ENCODE results near the gene DALRD3. TPM values are rescaled to one million over a fixed set of nuclear protein-coding genes. Genes with fewer than 3 reads are reported as not detected.
A peak's percentile ranks its signal among the peaks of the same experiment; 100 is the strongest.

DALRD3 gene
- total RNA-seq, 4 donors from 2014 or later: 12.4 to 31.5 (median 20.1) TPM

GRCh38 chr3:49035281-49035680 is 16.9 kb upstream of the DALRD3 start:
- Histone ChIP-seq H3K36me3 (peaks cover 32 to 100% (median 86%) of the 10 kb centered on the region in 4 donors), H3K27me3 (no peaks in the 10 kb centered on the region), H3K4me3 (no peak overlapping the region), H3K4me1 (peaks cover 0 to 6% (median 3%) of the 10 kb centered on the region in 4 donors), H3K27ac (replicated peaks in 1 of 4) (no peak overlapping the region), H3K9me3 (no peaks in the 10 kb centered on the region)
- no peak for TF ChIP-seq POLR2A (IDR thresholded peaks at IDR 0.05; ENCODE audit: low read depth)
- TF ChIP-seq POLR2AphosphoS5 (IDR thresholded peaks at IDR 0.05): no peak
- no peak for TF ChIP-seq EP300 (IDR thresholded peaks at IDR 0.05)
- no peak for TF ChIP-seq CTCF (IDR thresholded peaks at IDR 0.05)
- DNase-seq (ENCODE audit: extremely low spot score): no peak
- intact Hi-C loops (cut with DNase I): no loop called here
- WGBS: 93% methylated on average over 3 of the region's 3 CpGs

GRCh38 chr3:49034650-49035049 is 16.3 kb upstream of the DALRD3 start:
- no peak overlapping the region for H3K4me3 ChIP-seq
- no peak for DNase-seq (ENCODE audit: extremely low spot score)
- no peaks in the 10 kb centered on the region for H3K9me3 ChIP-seq
- 97% methylated on average over 2 of the region's 2 CpGs for WGBS
- H3K4me1 ChIP-seq: peaks cover 0 to 8% (median under 1%) of the 10 kb centered on the region in 4 donors
- H3K36me3 ChIP-seq: peaks cover 32 to 100% (median 86%) of the 10 kb centered on the region in 4 donors
- no peaks in the 10 kb centered on the region for H3K27me3 ChIP-seq
- TF ChIP-seq EP300 (IDR thresholded peaks at IDR 0.05): no peak
- no peak for TF ChIP-seq CTCF (IDR thresholded peaks at IDR 0.05)
- TF ChIP-seq POLR2AphosphoS5 (IDR thresholded peaks at IDR 0.05): no peak
- no peak for TF ChIP-seq POLR2A (IDR thresholded peaks at IDR 0.05; ENCODE audit: low read depth)
- intact Hi-C loops (cut with DNase I): loop anchor here (5.0 kb wide), 1 partner anchor 58 kb away; the partner anchor contains the start of gene QRICH1
- H3K27ac ChIP-seq (replicated peaks in 1 of 4): no peak overlapping the region

- no peaks in the 10 kb centered on the region for H3K27me3 ChIP-seq
- peaks cover 32 to 81% (median 75%) of the 10 kb centered on the region in 4 donors for H3K36me3 ChIP-seq
- no peak for TF ChIP-seq EP300 (IDR thresholded peaks at IDR 0.05)
- no peak for TF ChIP-seq POLR2AphosphoS5 (IDR thresholded peaks at IDR 0.05)
- TF ChIP-seq CTCF (IDR thresholded peaks at IDR 0.05): no peak
- TF ChIP-seq POLR2A (IDR thresholded peaks at IDR 0.05; ENCODE audit: low read depth): no peak
- intact Hi-C loops (cut with DNase I): loop anchor here (5.0 kb wide), 1 partner anchor 60 kb away; the partner anchor contains the start of gene QRICH1
- no peak overlapping the region for H3K27ac ChIP-seq (replicated peaks in 1 of 4)
- 87% methylated on average over 5 of the region's 6 CpGs for WGBS
- H3K4me3 ChIP-seq: no peak overlapping the region
- H3K4me1 ChIP-seq: peaks cover 12 to 25% (median 14%) of the 10 kb centered on the region in 4 donors
- no peaks in the 10 kb centered on the region for H3K9me3 ChIP-seq
- DNase-seq (ENCODE audit: extremely low spot score): no peak
Observed at GRCh38 chr3:49032646-49033304, 14.4 kb upstream of the DALRD3 start.

DNA sequence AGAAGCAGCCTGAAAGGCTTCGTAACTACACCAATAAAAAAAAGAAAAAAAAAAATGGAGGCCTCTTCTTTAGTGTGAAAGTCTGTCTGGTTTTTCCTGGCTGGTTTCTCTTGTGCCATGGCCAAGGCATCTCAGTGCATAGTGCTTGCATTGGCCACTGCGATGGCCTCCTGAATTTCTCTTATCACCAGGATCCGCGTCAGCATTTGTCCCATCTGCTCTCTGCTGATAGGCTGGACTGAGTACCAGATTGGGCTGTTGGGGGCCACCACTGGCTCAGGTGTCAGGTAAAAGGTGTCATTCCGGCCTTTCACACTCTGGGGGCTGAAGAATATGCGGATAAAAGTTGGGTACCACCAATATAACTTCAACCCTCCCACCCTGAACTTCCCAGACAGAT is 11.9 kb upstream of the DALRD3 start:
- no peaks in the 10 kb centered on the region for H3K9me3 ChIP-seq
- H3K4me1 ChIP-seq: peaks cover 13 to 38% (median 26%) of the 10 kb centered on the region in 4 donors
- H3K4me3 ChIP-seq: no peak overlapping the region
- H3K27ac ChIP-seq (replicated peaks in 1 of 4): peak overlapping the region; percentile 93 to 98 (median 94)
- no peaks in the 10 kb centered on the region for H3K27me3 ChIP-seq
- TF ChIP-seq POLR2AphosphoS5 (IDR thresholded peaks at IDR 0.05) (no peak), EP300 (IDR thresholded peaks at IDR 0.05) (no peak), POLR2A (IDR thresholded peaks at IDR 0.05; ENCODE audit: low read depth) (no peak), CTCF (IDR thresholded peaks at IDR 0.05) (no peak)
- no peak for DNase-seq (ENCODE audit: extremely low spot score)
- intact Hi-C loops (cut with DNase I): loop anchor here (5.0 kb wide), 1 partner anchor 62 kb away; the partner anchor contains the start of gene QRICH1
- H3K36me3 ChIP-seq: peaks cover 26 to 81% (median 72%) of the 10 kb centered on the region in 4 donors
- 86% methylated on average over 6 of the region's 6 CpGs for WGBS

Data from esophagus muscularis mucosa (tissue), 4 donors.